ENCODE results near the gene FCRL4.

- no peak for TF ChIP-seq POLR2AphosphoS5 (IDR thresholded peaks at IDR 0.05; ENCODE audit: insufficient read depth in 1 of 2, low read depth in 1 of 2)
- no peak for TF ChIP-seq CTCF (IDR thresholded peaks at IDR 0.05)
- no peak for TF ChIP-seq POLR2A (IDR thresholded peaks at IDR 0.05)
Observed at GRCh38 chr1:157626099-157626498, 28.2 kb upstream of the FCRL4 start.
